GM21381 (cell line): ENCODE results near the gene DNAJC7.
"Not testable (repeated sequence)": the region's sequence is repeated elsewhere in the genome, so short reads cannot be mapped to it uniquely, and the experiment has no call there.

Experiments used
- ATAC-seq: cut with Tn5 transposase; IDR thresholded peaks from one replicate; pipeline ENCODE4 v1.9.1; 2021; ENCODE audit warnings: mild to moderate bottlenecking, moderate library complexity; ENCODE audit not compliant: unreplicated experiment

Gene DNAJC7

DNA sequence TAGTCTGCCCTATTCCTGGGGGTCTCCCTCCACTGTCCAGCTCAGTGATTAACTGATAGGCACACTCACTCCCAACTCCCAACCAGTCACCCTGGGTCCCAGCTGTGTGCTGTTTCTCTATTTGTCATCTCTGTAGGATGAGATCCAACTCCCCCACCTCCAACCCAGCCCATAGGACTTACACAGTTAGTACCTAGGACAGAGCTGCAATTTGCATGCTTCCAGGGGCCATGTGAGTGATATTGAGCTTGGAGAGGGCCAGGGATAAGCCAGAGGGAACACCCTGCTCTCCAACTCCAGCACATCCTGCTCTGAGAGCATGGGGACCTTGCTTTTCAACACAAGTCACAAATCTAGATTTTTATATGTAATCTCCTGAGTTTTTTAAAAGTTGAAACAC, 24.4 kb upstream of the DNAJC7 start:
- ATAC-seq = no peak

- ATAC-seq = no peak
Observed at GRCh38 chr17:42040818-42041217, 23.6 kb upstream of the DNAJC7 start.

- no peak for ATAC-seq
Observed at GRCh38 chr17:42039794-42040763, 22.8 kb upstream of the DNAJC7 start.

DNA sequence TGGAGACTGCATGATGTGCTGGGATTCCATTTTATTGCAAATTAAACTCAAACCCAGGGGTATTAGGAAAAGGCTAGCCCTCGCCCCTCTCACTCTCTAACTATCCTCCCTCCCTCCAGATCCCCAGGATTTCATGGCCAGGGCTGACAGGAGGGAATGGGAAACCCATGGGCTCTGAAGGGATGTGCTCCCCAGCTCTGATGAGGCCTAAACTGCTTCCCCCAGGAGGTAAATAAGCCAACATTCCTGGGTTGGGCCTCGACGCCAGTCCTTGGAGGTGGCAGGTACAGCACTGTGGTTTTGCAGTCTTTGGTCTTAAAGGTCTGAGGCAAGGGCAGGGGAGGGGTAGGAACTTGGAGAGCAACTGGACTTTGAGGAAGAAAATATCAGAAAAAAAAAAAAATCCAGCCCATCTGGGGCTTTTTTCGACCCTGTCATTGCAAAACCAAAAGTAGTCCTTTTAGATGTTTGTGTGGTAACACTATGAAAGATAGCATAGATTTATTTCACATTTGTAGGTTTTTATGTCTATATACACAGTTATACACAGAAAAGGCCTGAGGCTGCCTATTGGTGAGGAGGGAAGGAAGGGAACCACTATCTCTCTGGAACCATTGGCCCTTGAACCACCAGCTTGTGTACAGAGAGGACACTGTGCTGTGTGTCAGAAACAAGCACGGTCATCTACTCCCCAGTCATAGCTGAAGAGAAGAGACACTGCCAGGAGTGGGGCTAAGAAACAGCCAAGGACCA, 21.2 kb upstream of the DNAJC7 start:
- no peak for ATAC-seq

GRCh38 chr17:42034059-42034458, 16.8 kb upstream of the DNAJC7 start:
- no peak for ATAC-seq

GRCh38 chr17:42031584-42031983, 14.3 kb upstream of the DNAJC7 start:
- ATAC-seq = no peak

- no peak for ATAC-seq
Observed at GRCh38 chr17:42028791-42029127, 11.5 kb upstream of the DNAJC7 start.

DNA sequence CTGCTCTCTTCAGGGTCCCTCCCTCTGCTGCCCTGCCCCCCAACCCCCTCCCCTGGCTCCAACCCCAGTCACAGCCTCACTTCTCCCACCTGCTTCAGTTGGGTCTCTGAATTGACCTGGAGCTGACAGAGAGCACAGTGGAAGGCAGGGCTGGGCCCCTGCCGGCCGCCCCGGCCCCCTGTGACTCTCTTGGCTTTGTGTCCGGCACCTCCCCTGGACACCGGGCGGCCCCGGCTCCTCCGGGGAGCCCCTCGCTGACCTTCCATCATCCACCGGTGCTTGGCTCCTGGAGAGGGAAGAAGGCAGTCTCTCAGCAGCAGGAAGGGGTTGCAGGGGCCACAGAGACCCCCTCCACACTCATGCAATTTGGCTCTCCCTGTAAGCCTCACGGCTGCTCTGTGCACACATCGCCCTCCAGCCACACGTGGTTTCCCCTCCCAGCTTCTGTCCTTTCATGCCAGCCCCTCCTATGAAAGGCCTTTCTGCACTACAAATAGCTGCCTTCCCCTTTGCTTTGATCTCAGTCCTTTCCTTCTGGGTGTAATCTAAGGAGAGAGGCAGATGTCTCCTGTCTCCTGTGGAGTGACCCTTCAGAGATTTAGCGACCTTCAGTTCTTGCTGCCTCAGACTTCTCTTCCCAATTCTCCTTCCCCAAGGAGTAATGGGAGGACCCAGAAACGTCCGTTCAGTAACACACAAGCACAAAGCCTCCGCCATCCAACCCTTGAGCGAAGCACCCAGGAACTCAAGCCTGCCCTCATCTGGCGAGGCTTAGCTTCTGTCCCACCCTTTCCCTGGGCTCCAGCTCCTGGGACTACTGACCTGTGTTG, 10.9 kb upstream of the DNAJC7 start:
- ATAC-seq = no peak

DNA sequence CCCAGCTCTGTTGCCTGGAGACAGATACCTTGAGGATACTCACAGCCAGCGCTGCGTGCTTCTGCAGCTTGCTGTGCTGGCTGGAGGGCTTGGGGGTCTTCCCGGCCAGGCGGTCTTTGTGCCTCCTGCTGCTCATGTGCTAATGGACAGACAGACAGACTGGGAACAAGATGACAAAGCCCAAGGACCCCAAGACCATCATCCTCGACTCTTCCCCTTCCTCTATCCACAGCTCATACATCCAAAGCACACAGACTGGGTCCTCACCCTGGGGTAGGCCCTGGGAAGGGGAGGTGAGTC, 10.3 kb upstream of the DNAJC7 start:
- no peak for ATAC-seq

DNA sequence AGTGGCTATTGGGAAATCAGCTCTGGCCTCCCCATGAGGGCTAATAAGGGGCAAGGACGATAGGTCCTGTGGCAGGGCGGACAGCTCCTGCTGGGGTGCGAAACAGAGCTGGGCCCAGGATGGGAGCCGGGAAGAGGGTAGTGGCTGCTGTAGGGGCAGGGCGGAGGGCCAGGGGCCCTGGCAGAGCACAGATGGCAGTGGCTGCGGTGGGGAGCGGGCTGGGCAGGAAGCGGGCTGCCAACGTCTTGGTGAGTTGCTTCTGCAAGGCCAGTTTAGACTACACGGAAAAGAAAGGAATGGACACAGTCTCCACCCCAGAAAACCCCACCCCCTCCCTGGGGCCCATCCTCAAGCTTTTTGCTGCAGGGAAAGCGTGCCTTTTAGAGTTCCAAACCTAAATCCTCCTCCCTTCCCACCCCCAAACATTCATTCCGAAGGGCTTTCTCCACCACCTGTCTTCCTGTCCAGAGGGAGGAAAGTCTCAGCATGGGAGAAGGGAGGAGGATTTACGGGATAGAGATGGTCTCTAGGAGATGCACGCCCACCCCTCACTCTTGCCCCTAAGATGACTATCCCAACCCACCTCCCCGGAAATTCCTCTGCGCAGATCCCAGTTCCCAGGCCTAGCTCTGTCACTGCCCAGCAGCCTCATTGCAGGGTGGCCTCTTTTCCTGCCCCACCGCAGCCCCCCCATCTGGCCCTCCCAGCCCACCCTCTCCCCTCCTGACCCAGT, 9.8 kb upstream of the DNAJC7 start:
- no peak for ATAC-seq

GRCh38 chr17:42025936-42026335, 8.7 kb upstream of the DNAJC7 start:
- ATAC-seq = no peak

DNA sequence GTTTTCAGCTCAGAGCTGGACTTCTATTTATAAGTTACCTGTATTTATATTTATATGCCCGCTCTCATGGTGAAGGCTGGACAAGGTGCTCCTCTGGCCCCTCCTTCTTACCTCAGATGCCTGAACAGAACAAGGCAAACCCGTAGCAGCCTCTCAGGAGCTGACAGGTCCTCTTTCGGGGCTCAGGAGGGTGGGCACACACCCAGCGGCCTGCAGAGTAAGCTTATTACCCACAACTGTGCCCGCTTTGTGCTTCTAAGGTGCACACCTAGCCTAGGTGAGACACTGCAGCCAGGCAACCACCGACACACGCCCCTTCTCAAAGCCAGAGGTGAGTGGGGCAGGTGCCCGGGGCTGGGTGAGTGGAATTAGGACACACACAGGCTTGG, 7.9 kb upstream of the DNAJC7 start:
- ATAC-seq = no peak

DNA sequence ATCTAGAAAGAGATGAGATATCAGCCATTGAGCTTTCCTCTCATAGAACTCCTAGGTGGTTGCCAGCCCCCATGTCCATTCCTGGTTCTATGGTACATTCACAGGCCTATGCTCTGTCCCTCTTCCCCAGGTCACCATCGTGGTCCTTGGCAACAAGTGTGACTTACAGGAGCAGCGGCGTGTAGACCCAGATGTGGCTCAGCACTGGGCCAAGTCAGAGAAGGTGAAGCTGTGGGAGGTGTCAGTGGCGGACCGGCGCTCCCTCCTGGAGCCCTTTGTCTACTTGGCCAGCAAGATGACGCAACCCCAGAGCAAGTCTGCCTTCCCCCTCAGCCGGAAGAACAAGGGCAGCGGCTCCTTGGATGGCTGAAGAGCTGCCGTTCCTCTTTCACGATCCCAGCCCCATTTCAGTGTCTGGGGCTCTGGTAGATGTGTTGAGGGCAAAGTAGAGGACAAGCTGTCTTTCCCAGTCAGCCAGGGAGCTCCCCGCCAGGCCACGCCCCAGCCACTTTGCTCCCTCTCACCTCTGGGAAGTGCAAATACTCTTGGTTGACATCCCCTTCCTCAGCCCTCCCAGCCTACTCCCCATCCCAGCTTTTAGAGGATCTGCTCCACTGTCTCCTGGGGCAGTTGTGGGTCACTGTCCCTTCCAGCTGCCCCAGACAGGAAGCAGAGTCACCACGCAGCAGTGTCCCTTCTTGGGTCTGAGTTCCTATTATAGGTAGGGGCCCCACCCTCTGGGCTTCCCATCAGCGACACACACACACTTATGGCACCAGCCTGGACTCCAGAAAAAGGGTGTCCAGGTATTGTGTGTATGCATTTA, 6.5 kb upstream of the DNAJC7 start:
- no peak for ATAC-seq

GRCh38 chr17:42020845-42021244, 3.6 kb upstream of the DNAJC7 start:
- ATAC-seq = not testable (repeated sequence)

GRCh38 chr17:42019509-42020404, 2.5 kb upstream of the DNAJC7 start, which contains the start of gene NKIRAS2:
Gene NKIRAS2 (plus strand): TSS chr17:42020090. CDS start chr17:42021578, 1,488 bp downstream.
- peak; percentile 50 for ATAC-seq

- no peak for ATAC-seq
Observed at GRCh38 chr17:42018988-42019387, 1.7 kb upstream of the DNAJC7 start.

DNA sequence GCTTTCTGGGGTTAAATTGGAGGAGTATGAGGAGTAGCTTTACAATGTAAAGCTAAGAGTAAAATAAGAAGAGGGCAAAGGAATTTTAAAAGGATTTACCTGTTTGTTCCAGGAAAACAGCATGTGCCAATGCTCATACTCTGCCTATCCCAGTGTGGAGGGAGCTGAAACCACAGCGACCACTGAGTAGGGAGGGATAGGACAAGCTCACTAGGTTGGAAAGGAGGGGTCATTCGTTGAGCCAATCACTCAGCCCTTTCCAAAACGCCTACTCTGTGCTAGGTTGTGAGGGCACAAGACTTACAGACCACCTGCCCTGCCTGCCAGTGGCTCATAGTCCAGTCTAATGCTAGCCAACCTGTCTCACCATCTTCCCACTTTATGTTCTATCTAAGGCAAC, 1.1 kb upstream of the DNAJC7 start:
- ATAC-seq = no peak

GRCh38 chr17:42017866-42018200, 594 bp upstream of the DNAJC7 start:
- no peak for ATAC-seq

DNA sequence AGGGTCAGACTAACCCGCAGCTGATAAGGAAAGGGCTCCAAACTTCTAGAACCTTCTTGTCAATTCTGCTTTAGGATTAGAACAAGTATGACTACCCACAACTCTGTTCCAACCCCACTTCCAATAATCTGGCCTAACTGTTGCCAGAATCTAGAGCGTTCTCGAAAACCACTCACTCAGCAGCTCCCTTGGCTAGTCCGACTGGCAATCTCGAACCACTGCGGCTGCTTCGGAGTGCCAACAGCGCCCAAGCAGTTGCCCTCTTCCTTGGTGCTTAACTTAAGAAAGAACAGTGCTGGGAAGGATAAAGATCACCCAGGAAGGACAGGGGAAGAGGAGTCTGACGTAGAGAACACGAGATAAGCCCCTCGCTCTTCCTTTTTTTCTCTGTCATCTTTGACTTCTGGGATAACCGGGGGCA, 818 bp downstream of the DNAJC7 start:
- no peak for ATAC-seq
